Dermis microvascular lymphatic vessel endothelial cell (primary cell): ENCODE measurements around the gene ARHGAP20. TPM values are rescaled to one million over a fixed set of nuclear protein-coding genes. Genes with fewer than 3 reads are reported as not detected.
A peak's percentile ranks its signal among the peaks of the same experiment; 100 is the strongest.

ENCODE experiments used
- DNase-seq, 2 donors: peaks; one replicate each; pipeline versions ENCODE4 v3.0.0 to v3.0.0-alpha.2; 2010; ENCODE audit warnings: low read depth in 2 of 2
- total RNA-seq: library from RNA; depleted of rRNA; stranded (reverse); fragments of >200 nt; gene quantifications from 2 replicates; pipeline ENCODE4 v1.2.1, GENCODE V29; 2014

Gene ARHGAP20
- 0.13 and 0.76 TPM in 2 replicates for total RNA-seq

GRCh38 chr11:110711776-110712658 lies at the start of gene ARHGAP20:
Gene ARHGAP20, minus strand, starts transcription at chr11:110712437. Its CDS starts 206 bp downstream, at chr11:110712231.
- DNase-seq = peak in 1 of 2 donors; percentile 65

- DNase-seq = peak in 1 of 2 donors; percentile 64
Observed at GRCh38 chr11:110761991-110762390, 49.8 kb upstream of the ARHGAP20 start.

GRCh38 chr11:110761131-110761530 lies 48.9 kb upstream of the ARHGAP20 start:
- no peak for DNase-seq

GRCh38 chr11:110759972-110760381 lies 47.7 kb upstream of the ARHGAP20 start:
- no peak for DNase-seq

GRCh38 chr11:110757962-110758755 lies 45.9 kb upstream of the ARHGAP20 start:
- no peak for DNase-seq

GRCh38 chr11:110757066-110757465 lies 44.8 kb upstream of the ARHGAP20 start:
- no peak for DNase-seq

GRCh38 chr11:110755941-110756340 lies 43.7 kb upstream of the ARHGAP20 start:
- no peak for DNase-seq

GRCh38 chr11:110752890-110753289 lies 40.7 kb upstream of the ARHGAP20 start:
- DNase-seq = no peak

- no peak for DNase-seq
Observed at GRCh38 chr11:110750100-110750499, 37.9 kb upstream of the ARHGAP20 start.

- peak in 1 of 2 donors; percentile 3 for DNase-seq
Observed at GRCh38 chr11:110747531-110747930, 35.3 kb upstream of the ARHGAP20 start.

- no peak for DNase-seq
Observed at GRCh38 chr11:110738641-110739040, 26.4 kb upstream of the ARHGAP20 start.

GRCh38 chr11:110737593-110737992 lies 25.4 kb upstream of the ARHGAP20 start:
- no peak for DNase-seq

GRCh38 chr11:110736171-110736553 lies 23.9 kb upstream of the ARHGAP20 start:
- DNase-seq = no peak

- DNase-seq = no peak
Observed at GRCh38 chr11:110735455-110736170, 23.4 kb upstream of the ARHGAP20 start.

- DNase-seq = no peak
Observed at GRCh38 chr11:110734790-110735189, 22.6 kb upstream of the ARHGAP20 start.

GRCh38 chr11:110730773-110731172 lies 18.5 kb upstream of the ARHGAP20 start:
- no peak for DNase-seq

GRCh38 chr11:110728883-110729282 lies 16.6 kb upstream of the ARHGAP20 start:
- DNase-seq = no peak

- DNase-seq = no peak
Observed at GRCh38 chr11:110728476-110728875, 16.2 kb upstream of the ARHGAP20 start.

- DNase-seq = no peak
Observed at GRCh38 chr11:110724358-110724757, 12.1 kb upstream of the ARHGAP20 start.

- DNase-seq = no peak
Observed at GRCh38 chr11:110720431-110721275, 8.4 kb upstream of the ARHGAP20 start.

GRCh38 chr11:110716361-110716760 lies 4.1 kb upstream of the ARHGAP20 start:
- DNase-seq = no peak
